NB4 (cell line): Measurements from ENCODE around the gene TMEM213.

ENCODE experiments used
- DNase-seq: peaks from one replicate; pipeline ENCODE4 v3.0.0; 2010; ENCODE audit warnings: low read depth
- H3K4me3 ChIP-seq: one replicate; pipeline ENCODE4 v1.5.1; 2011; ENCODE audit warnings: mild to moderate bottlenecking, low read depth, low read length, moderate library complexity
- MAX ChIP-seq: IDR thresholded peaks from 2 replicates; pipeline ENCODE4 v1.6.1; 2011; ENCODE audit warnings: low read depth, low read length
- MYC ChIP-seq: IDR thresholded peaks from 2 replicates; pipeline ENCODE4 v1.6.1; 2011; ENCODE audit warnings: low read depth, low read length
- POLR2A ChIP-seq: IDR thresholded peaks from 2 replicates; pipeline ENCODE4 v1.6.1; 2011; ENCODE audit warnings: mild to moderate bottlenecking; ENCODE audit not compliant: insufficient read length; ENCODE audit errors: extremely low read depth
- TF ChIP-seq, protein P1 (sequence below): IDR thresholded peaks from one replicate; pipeline ENCODE4 v1.5.1; 2012; ENCODE audit warnings: low read depth, low read length

TMEM213 gene

GRCh38 chr7:138821912-138822311 is 24.1 kb downstream of the TMEM213 start:
- DNase-seq, result no peak
- H3K4me3 ChIP-seq, result no peak overlapping the region
- TF ChIP-seq, protein P1, sequence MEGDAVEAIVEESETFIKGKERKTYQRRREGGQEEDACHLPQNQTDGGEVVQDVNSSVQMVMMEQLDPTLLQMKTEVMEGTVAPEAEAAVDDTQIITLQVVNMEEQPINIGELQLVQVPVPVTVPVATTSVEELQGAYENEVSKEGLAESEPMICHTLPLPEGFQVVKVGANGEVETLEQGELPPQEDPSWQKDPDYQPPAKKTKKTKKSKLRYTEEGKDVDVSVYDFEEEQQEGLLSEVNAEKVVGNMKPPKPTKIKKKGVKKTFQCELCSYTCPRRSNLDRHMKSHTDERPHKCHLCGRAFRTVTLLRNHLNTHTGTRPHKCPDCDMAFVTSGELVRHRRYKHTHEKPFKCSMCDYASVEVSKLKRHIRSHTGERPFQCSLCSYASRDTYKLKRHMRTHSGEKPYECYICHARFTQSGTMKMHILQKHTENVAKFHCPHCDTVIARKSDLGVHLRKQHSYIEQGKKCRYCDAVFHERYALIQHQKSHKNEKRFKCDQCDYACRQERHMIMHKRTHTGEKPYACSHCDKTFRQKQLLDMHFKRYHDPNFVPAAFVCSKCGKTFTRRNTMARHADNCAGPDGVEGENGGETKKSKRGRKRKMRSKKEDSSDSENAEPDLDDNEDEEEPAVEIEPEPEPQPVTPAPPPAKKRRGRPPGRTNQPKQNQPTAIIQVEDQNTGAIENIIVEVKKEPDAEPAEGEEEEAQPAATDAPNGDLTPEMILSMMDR, result no peak
- TF ChIP-seq POLR2A, result no peak
- TF ChIP-seq MAX, result no peak
- no peak for TF ChIP-seq MYC

DNA sequence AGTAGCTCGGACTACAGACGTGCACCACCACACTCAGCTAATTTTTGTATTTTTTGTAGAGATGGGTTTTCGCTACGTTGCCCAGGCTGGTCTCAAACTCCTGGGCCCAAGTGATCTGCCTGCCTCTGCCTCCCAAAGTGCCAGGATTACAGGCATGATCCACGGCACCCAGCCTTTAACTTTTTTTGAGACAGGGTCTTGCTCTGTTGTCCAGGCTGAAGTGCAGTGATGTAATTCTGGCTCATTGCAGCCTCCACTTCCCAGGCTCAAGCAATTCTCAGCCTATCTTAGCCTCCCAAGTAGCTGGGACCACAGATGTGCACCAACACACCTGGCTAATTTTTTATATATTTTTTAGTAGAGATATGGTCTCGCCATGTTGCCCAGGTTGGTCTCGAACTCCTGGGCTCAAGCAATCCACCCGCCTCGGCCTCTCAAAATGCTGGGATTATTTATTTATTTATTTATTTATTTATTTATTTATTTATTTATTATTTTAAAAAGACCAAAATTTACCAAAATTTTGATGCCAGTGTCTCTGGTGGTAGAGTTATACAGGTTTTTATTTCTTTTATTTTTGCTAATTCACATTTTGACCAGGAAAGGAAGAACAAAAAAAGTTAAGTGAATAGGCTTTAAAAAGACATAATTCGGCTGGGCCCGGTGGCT is 25.2 kb downstream of the TMEM213 start:
- no peak for DNase-seq

GRCh38 chr7:138825049-138825721 is 27.4 kb downstream of the TMEM213 start:
- DNase-seq, result no peak
- H3K4me3 ChIP-seq, result no peak overlapping the region
- TF ChIP-seq POLR2A, result no peak
- no peak for TF ChIP-seq MAX
- TF ChIP-seq, protein P1, result no peak
- TF ChIP-seq MYC, result no peak

More for the DNA sequence above, 25.2 kb downstream of the TMEM213 start:
- no peak overlapping the region for H3K4me3 ChIP-seq
- TF ChIP-seq, protein P1, result no peak
- TF ChIP-seq MAX (no peak), MYC (no peak), POLR2A (no peak)

GRCh38 chr7:138828302-138828701 is 30.5 kb downstream of the TMEM213 start:
- no peak overlapping the region for H3K4me3 ChIP-seq
- no peak for DNase-seq
- no peak for TF ChIP-seq POLR2A
- TF ChIP-seq MYC, result no peak
- TF ChIP-seq, protein P1, result no peak
- no peak for TF ChIP-seq MAX

DNA sequence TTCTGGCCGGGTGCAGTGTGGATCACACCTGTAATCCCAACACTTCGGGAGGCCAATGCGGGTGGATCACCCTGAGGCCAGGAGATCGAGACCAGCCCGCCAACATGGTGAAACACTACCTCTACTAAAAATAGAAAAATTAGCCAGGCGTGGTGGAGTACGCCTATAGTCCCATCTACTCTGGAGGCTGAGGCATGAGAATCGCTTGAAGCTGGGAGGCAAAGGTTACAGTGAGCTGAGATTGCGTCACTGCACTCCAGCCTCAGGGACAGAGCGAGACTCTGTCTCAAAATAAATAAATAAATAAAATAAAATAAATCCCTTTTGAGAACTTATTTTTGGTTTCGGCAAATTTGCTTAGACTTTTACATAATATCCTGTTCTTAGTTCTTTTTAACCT is 31.5 kb downstream of the TMEM213 start:
- TF ChIP-seq MAX, result no peak
- TF ChIP-seq, protein P1, result no peak
- TF ChIP-seq MYC, result no peak
- TF ChIP-seq POLR2A, result no peak
- H3K4me3 ChIP-seq, result no peak overlapping the region
- no peak for DNase-seq
